H1 (cell line): Measurements from ENCODE around the gene WNK2. TPM values are rescaled to one million over a fixed set of nuclear protein-coding genes. Genes with fewer than 3 reads are reported as not detected.

Source experiments
- CTCF ChIA-PET: fragments of 300-600 bp; sonication (Branson Sonifier 250); formaldehyde crosslinking; loops from one replicate; lab custom pipeline; 2021; ENCODE audit not compliant: partially characterized antibody; lab: Charles Lee
- POLR2A ChIA-PET: fragments of 300-600 bp; sonication (Branson Sonifier 250); formaldehyde crosslinking; loops from one replicate; lab custom pipeline; 2021; ENCODE audit warnings: inconsistent platforms; ENCODE audit not compliant: partially characterized antibody; lab: Charles Lee
- DNase-seq, 2 experiments: peaks; one replicate each; pipeline versions ENCODE4 v3.0.0 to v3.0.0-alpha.2; 2010 to 2022; ENCODE audit warnings: low spot score in 2 of 2, low read depth in 1 of 2, mixed read lengths in 1 of 2
- FAIRE-seq: peaks from 2 replicates; lab custom pipeline; 2011; peaks lifted over from hg19 to GRCh38; lab: Jason Lieb, UNC
- H2AFZ ChIP-seq: 2 replicates; pipeline ENCODE4 v1.8.1; 2012; ENCODE audit warnings: low read length, inconsistent platforms
- H2AK5ac ChIP-seq: 2 replicates; pipeline ENCODE4 v1.6.1; 2013; ENCODE audit warnings: low read depth, low read length
- H2BK120ac ChIP-seq: replicated peaks from 2 replicates; pipeline ENCODE3; 2013; ENCODE audit warnings: low read depth, low read length, inconsistent platforms
- H2BK12ac ChIP-seq: 2 replicates; pipeline ENCODE4 v1.6.1; 2013; ENCODE audit warnings: low read depth, low read length
- H2BK15ac ChIP-seq: 2 replicates; pipeline ENCODE4 v1.6.1; 2013; ENCODE audit warnings: low read length
- H2BK20ac ChIP-seq: 2 replicates; pipeline ENCODE4 v1.6.1; 2013; ENCODE audit warnings: low read length
- H2BK5ac ChIP-seq: 2 replicates; pipeline ENCODE4 v1.6.1; 2013; ENCODE audit warnings: low read depth, low read length
- H3K14ac ChIP-seq: 2 replicates; pipeline ENCODE4 v1.6.1; 2013; ENCODE audit warnings: inconsistent platforms; ENCODE audit not compliant: insufficient read length
- H3K18ac ChIP-seq: 2 replicates; pipeline ENCODE4 v1.6.1; 2013; ENCODE audit warnings: low read length; ENCODE audit errors: extremely low read depth
- H3K23ac ChIP-seq: 2 replicates; pipeline ENCODE4 v1.6.1; 2013; ENCODE audit warnings: inconsistent platforms; ENCODE audit not compliant: insufficient read length
- H3K23me2 ChIP-seq: 2 replicates; pipeline ENCODE4 v1.6.1; 2013; ENCODE audit warnings: low read depth, low read length
- H3K27ac ChIP-seq: 2 replicates; pipeline ENCODE4 v1.6.1; 2011; ENCODE audit warnings: low read depth, low read length, inconsistent platforms
- H3K27me3 ChIP-seq, 4 experiments: replicated peaks in 1 of 4; 1 replicate in 1 of 4; 2 replicates in 3 of 4; pipeline versions ENCODE4 v1.6.1 to v1.8.1; 2011 to 2013; ENCODE audit warnings: low read length in 3 of 4, mild to moderate bottlenecking in 3 of 4, inconsistent platforms in 2 of 4, mixed read lengths in 2 of 4, moderate library complexity in 1 of 4; ENCODE audit not compliant: control insufficient read depth in 3 of 4, insufficient read depth in 3 of 4; ENCODE audit errors: extremely low read depth in 1 of 4
- H3K36me3 ChIP-seq, 4 experiments: 2 replicates each; pipeline versions ENCODE4 v1.6.1 to v1.8.1; 2011 to 2013; ENCODE audit warnings: mild to moderate bottlenecking in 4 of 4, low read length in 3 of 4, moderate library complexity in 2 of 4, control low read depth in 1 of 4, inconsistent platforms in 1 of 4; ENCODE audit not compliant: insufficient read depth in 4 of 4, control insufficient read depth in 2 of 4
- H3K4ac ChIP-seq: replicated peaks from 2 replicates; pipeline ENCODE3; 2013; ENCODE audit warnings: low read length, low read depth, mixed read lengths, inconsistent platforms; ENCODE audit not compliant: insufficient read length
- H3K4me1 ChIP-seq, 4 experiments: replicated peaks in 1 of 4; 1 replicate in 1 of 4; 2 replicates in 3 of 4; pipeline versions ENCODE4 v1.6.1 to v1.8.1; 2011 to 2013; ENCODE audit warnings: low read length in 3 of 4, inconsistent platforms in 2 of 4, mixed read lengths in 1 of 4; ENCODE audit not compliant: insufficient read depth in 4 of 4, control insufficient read depth in 3 of 4
- H3K4me2 ChIP-seq, 2 experiments: 2 replicates each; pipeline versions ENCODE4 v1.6.1 to v1.8.1; 2011 to 2013; ENCODE audit warnings: low read depth in 2 of 2, low read length in 2 of 2, control low read depth in 1 of 2, inconsistent platforms in 1 of 2, mild to moderate bottlenecking in 1 of 2; ENCODE audit not compliant: insufficient read depth in 1 of 2
- H3K4me3 ChIP-seq, 4 experiments: fragments of 200-600, 300-600 bp in 1 of 4; sonication (generic), shearing (Covaris generic), sonication (Bioruptor Twin) in 1 of 4; 2 replicates each; pipeline versions ENCODE4 v1.5.1 to v1.8.1; 2011 to 2016; ENCODE audit warnings: low read length in 4 of 4, low read depth in 3 of 4, control low read depth in 2 of 4, inconsistent platforms in 2 of 4, mild to moderate bottlenecking in 2 of 4, mixed read lengths in 1 of 4, moderate library complexity in 1 of 4; ENCODE audit not compliant: insufficient read depth in 2 of 4; ENCODE audit errors: extremely low read depth in 1 of 4
- H3K56ac ChIP-seq: replicated peaks from 2 replicates; pipeline ENCODE3; 2013; ENCODE audit warnings: low read depth, mild to moderate bottlenecking, mixed read lengths, low read length, inconsistent platforms; ENCODE audit not compliant: insufficient read length
- H3K79me1 ChIP-seq: 2 replicates; pipeline ENCODE4 v1.6.1; 2013; ENCODE audit warnings: low read depth, low read length, control low read depth
- H3K79me2 ChIP-seq, 2 experiments: 2 replicates each; pipeline versions ENCODE4 v1.6.1 to v1.8.1; 2012 to 2013; ENCODE audit warnings: low read length in 2 of 2, mild to moderate bottlenecking in 2 of 2, inconsistent platforms in 1 of 2; ENCODE audit not compliant: insufficient read depth in 2 of 2, control insufficient read depth in 1 of 2
- H3K9ac ChIP-seq, 4 experiments: replicated peaks in 1 of 4; 1 replicate in 1 of 4; 2 replicates in 3 of 4; pipeline versions ENCODE4 v1.6.1 to v1.8.1; 2011 to 2013; ENCODE audit warnings: low read depth in 3 of 4, low read length in 3 of 4, control low read depth in 2 of 4, mild to moderate bottlenecking in 2 of 4, moderate library complexity in 2 of 4, inconsistent platforms in 1 of 4; ENCODE audit errors: extremely low read depth in 1 of 4
- H3K9me3 ChIP-seq, 2 experiments: 2 replicates each; pipeline versions ENCODE4 v1.6.1 to v1.8.1; 2012 to 2013; ENCODE audit warnings: mild to moderate bottlenecking in 2 of 2, moderate library complexity in 2 of 2, control low read depth in 1 of 2, inconsistent platforms in 1 of 2, low read depth in 1 of 2, low read length in 1 of 2, mixed read lengths in 1 of 2; ENCODE audit not compliant: insufficient read depth in 2 of 2
- H4K20me1 ChIP-seq, 2 experiments: replicated peaks in 1 of 2; 2 replicates each; pipeline versions ENCODE3 to v1.8.1; 2011 to 2013; ENCODE audit warnings: inconsistent platforms in 2 of 2, low read length in 2 of 2, mild to moderate bottlenecking in 1 of 2; ENCODE audit not compliant: insufficient read depth in 2 of 2, control insufficient read depth in 1 of 2
- H4K5ac ChIP-seq: 2 replicates; pipeline ENCODE4 v1.6.1; 2013; ENCODE audit warnings: low read length, low read depth, mixed read lengths, inconsistent platforms; ENCODE audit not compliant: insufficient read length
- H4K8ac ChIP-seq: 2 replicates; pipeline ENCODE4 v1.8.0; 2013; ENCODE audit warnings: mild to moderate bottlenecking, moderate library complexity, low read length, inconsistent platforms; ENCODE audit not compliant: insufficient read depth; ENCODE audit errors: extremely low read depth
- H4K91ac ChIP-seq: replicated peaks from 2 replicates; pipeline ENCODE3; 2013; ENCODE audit warnings: low read length, mixed read lengths, inconsistent platforms; ENCODE audit not compliant: insufficient read length
- CBX5 ChIP-seq: fragments of 300-800, 300-1000 bp; sonication (generic); IDR thresholded peaks from 2 replicates; pipeline ENCODE4 v1.7.1; 2016; ENCODE audit warnings: antibody characterized with exemption, low read length, low read depth
- CBX8 ChIP-seq: fragments of 300-800, 300-1000 bp; sonication (generic); IDR thresholded peaks from 2 replicates; pipeline ENCODE4 v1.7.1; 2016; ENCODE audit warnings: low read depth, low read length, borderline replicate concordance
- CTBP2 ChIP-seq: IDR thresholded peaks from 2 replicates; pipeline ENCODE4 v1.7.0; 2011; ENCODE audit warnings: borderline replicate concordance, mild to moderate bottlenecking, moderate library complexity, mixed read lengths, low read length; ENCODE audit not compliant: insufficient read depth, insufficient read length
- NRF1 ChIP-seq: IDR thresholded peaks from 2 replicates; pipeline ENCODE4 v1.6.1; 2011; ENCODE audit warnings: mild to moderate bottlenecking, low read depth, low read length, improper control_type of control experiment
- POLR2AphosphoS5 ChIP-seq: IDR thresholded peaks from 2 replicates; pipeline ENCODE4 v1.6.1; 2011; ENCODE audit warnings: low read depth, low read length
- RAD21 ChIP-seq, 2 experiments: IDR thresholded peaks in 1 of 2; conservative IDR thresholded peaks in 1 of 2; 2 replicates each; pipeline ENCODE4 v1.6.1; 2011; ENCODE audit warnings: low read depth in 2 of 2, low read length in 2 of 2, improper control_type of control experiment in 1 of 2, inconsistent platforms in 1 of 2, mild to moderate bottlenecking in 1 of 2, moderate library complexity in 1 of 2
- TAF7 ChIP-seq: optimal IDR thresholded peaks from 2 replicates; pipeline ENCODE3; 2011; ENCODE audit warnings: low read depth, mild to moderate bottlenecking, inconsistent platforms, low read length, moderate library complexity, borderline replicate concordance
- TBP ChIP-seq: IDR thresholded peaks from 2 replicates; pipeline ENCODE4 v1.6.1; 2011; ENCODE audit warnings: low read depth, low read length, improper control_type of control experiment
- USF2 ChIP-seq: IDR thresholded peaks from 2 replicates; pipeline ENCODE4 v1.6.1; 2011; ENCODE audit warnings: low read length, improper control_type of control experiment
- WGBS, 2 experiments: shearing (Covaris generic) in 1 of 2; methylation state at CpG; one replicate each; pipeline versions ENCODE4 v1.1.6 to v1.1.7; 2013 to 2015; ENCODE audit warnings: low lambda C conversion rate in 2 of 2, mixed read lengths in 2 of 2, inconsistent platforms in 1 of 2, low coverage in 1 of 2, missing lambda C conversion rate in 1 of 2; ENCODE audit not compliant: insufficient replicate concordance in 2 of 2, insufficient coverage in 1 of 2, insufficient read length in 1 of 2; ENCODE audit errors: extremely low coverage in 1 of 2, missing lambda C conversion rate in 1 of 2; 5-methylcytosine and 5-hydroxymethylcytosine counted together
- polyA plus RNA-seq, 7 experiments: library from polyadenylated mRNA; depleted of rRNA in 3 of 7; stranded (reverse) in 5 of 7; unstranded in 2 of 7; fragments of >200 nt in 5 of 7; fragments of 200-250 nt in 2 of 7; gene quantifications; 1 replicate in 5 of 7; 2 replicates in 1 of 7; 4 replicates in 1 of 7; pipeline versions ENCODE4 v1.2.1 to v1.2.3, GENCODE V29; 2011 to 2013; ENCODE audit warnings: missing spikeins in 2 of 7, mixed read lengths in 2 of 7
- total RNA-seq: library from RNA; stranded (reverse); fragmentation: NEBNext Ultra II Directional; extraction: Animal tissue kit (Norgen Biotek cat#: 25700); gene quantifications from 2 replicates; pipeline ENCODE4 v1.2.1, GENCODE V29; 2021

The WNK2 gene
- total and polyA plus RNA-seq, 2 of the 8 experiments (the other 6 are each of a cell fraction or from before 2014, with no cell fraction given): 12.0 to 87.2 TPM

GRCh38 chr9:93207860-93208734 lies 24.2 kb downstream of the WNK2 start:
- WGBS, 2 experiments: 81% methylated on average over 24 of the region's 25 CpGs; no CpG with 5 or more reads in 1 of the 2 experiments
- Histone ChIP-seq H3K27me3 (no peaks in the 10 kb centered on the region), H4K5ac (no peak overlapping the region), H3K79me1 (peaks cover 44% of the 10 kb centered on the region), H3K9me3 (no peaks in the 10 kb centered on the region; a peak in 1 of 4 replicates), H2BK120ac (no peak overlapping the region), H2BK12ac (peak overlapping the region; percentile 2; the same call in 1 of the 2 replicates), H3K79me2 (peaks cover 5 to 36% of the 10 kb centered on the region in 2 experiments; a peak in 3 of 4 replicates), H3K4me1 (peaks cover 0 to 3% (median under 1%) of the 10 kb centered on the region in 4 experiments; a peak in 2 of 7 replicates), H2BK20ac (no peak overlapping the region), H3K23me2 (peaks cover 14% of the 10 kb centered on the region; the same call in 1 of the 2 replicates), H4K20me1 (peaks cover 0 to 31% of the 10 kb centered on the region in 2 experiments), H3K9ac (peak overlapping the region in 2 of 4 experiments; percentile 1 to 48; a peak in 2 of 7 replicates), H2BK15ac (no peak overlapping the region), H3K56ac (no peak overlapping the region), H3K27ac (no peak overlapping the region), H2AFZ (no peak overlapping the region), H3K36me3 (no peaks in the 10 kb centered on the region; a peak in 1 of 8 replicates), H2AK5ac (peak overlapping the region; percentile 59; the same call in 1 of the 2 replicates), H3K23ac (no peak overlapping the region), H4K8ac (no peak overlapping the region), H4K91ac (no peak overlapping the region), H3K4me3 (no peak overlapping the region), H3K4me2 (no peak overlapping the region), H3K18ac (no peak overlapping the region), H3K4ac (peak overlapping the region; percentile 0), H2BK5ac (peak overlapping the region; percentile 11), H3K14ac (no peak overlapping the region)
- POLR2A ChIA-PET: interaction anchor here (0.6 kb wide), 1 partner anchor 452 kb away, joined by 3 read pairs; no protein-coding TSS in a partner anchor
- CTCF ChIA-PET: interaction anchor here (0.9 to 1.1 kb wide), 2 partner anchors 12 to 17 kb away, joined by 3 read pairs; no protein-coding TSS in a partner anchor
- FAIRE-seq: peak; percentile 62
- no peak for DNase-seq
- no peak for TF ChIP-seq CBX5
- TF ChIP-seq NRF1: no peak
- TF ChIP-seq TAF7: no peak
- TF ChIP-seq CBX8: no peak
- no peak for TF ChIP-seq POLR2AphosphoS5
- no peak for TF ChIP-seq TBP
- no peak for TF ChIP-seq USF2
- TF ChIP-seq RAD21 (IDR thresholded peaks at IDR 0.05 in 1 of 2, conservative IDR thresholded peaks at IDR 0.05 in 1 of 2; ENCODE audit: low read depth in 2 of 2, low read length in 2 of 2): no peak
- no peak for TF ChIP-seq CTBP2
